Left cardiac atrium (tissue), 4 donors: ENCODE measurements around the gene TPK1. TPM values are rescaled to one million over a fixed set of nuclear protein-coding genes. Genes with fewer than 3 reads are reported as not detected.
"Not testable (repeated sequence)": the region's sequence is repeated elsewhere in the genome, so short reads cannot be mapped to it uniquely, and the experiment has no call there.

Experiments
- ATAC-seq, 2 donors: fragments of 200-7000 bp; cut with Tn5 transposase; one replicate each; pipeline ENCODE4 v1.9.1; 2020; ENCODE audit warnings: mild to moderate bottlenecking in 2 of 2, moderate library complexity in 2 of 2
- DNase-seq: peaks from one replicate; pipeline ENCODE4 v3.0.0-alpha.2; 2020
- intact Hi-C, 2 donors: fragments of 100-400 bp; cut with DNase I; formaldehyde crosslinking; loops; one replicate each; pipeline versions ENCODE4 v1.14.1 to v1.15.1; 2022 to 2023
- total RNA-seq, 2 donors: library from RNA; stranded (reverse); fragmentation: NEBNext Ultra II Directional; extraction: Animal tissue kit (Norgen Biotek cat#: 25700); gene quantifications; one replicate each; pipeline ENCODE4 v1.2.1, GENCODE V29; 2021
- donor health status: DM: no; HTN: yes; CAD: no.
- donor health status: DM: no; HTN: yes; CAD: no; lungs with severe emphysema.
- donor health status: DM: yes; HTN: yes; CAD: no.
- donor health status: Dilated cardiomyopathy.

TPK1 gene
- total RNA-seq, 2 donors from 2014 or later = 6.9 to 7.3 TPM

DNA sequence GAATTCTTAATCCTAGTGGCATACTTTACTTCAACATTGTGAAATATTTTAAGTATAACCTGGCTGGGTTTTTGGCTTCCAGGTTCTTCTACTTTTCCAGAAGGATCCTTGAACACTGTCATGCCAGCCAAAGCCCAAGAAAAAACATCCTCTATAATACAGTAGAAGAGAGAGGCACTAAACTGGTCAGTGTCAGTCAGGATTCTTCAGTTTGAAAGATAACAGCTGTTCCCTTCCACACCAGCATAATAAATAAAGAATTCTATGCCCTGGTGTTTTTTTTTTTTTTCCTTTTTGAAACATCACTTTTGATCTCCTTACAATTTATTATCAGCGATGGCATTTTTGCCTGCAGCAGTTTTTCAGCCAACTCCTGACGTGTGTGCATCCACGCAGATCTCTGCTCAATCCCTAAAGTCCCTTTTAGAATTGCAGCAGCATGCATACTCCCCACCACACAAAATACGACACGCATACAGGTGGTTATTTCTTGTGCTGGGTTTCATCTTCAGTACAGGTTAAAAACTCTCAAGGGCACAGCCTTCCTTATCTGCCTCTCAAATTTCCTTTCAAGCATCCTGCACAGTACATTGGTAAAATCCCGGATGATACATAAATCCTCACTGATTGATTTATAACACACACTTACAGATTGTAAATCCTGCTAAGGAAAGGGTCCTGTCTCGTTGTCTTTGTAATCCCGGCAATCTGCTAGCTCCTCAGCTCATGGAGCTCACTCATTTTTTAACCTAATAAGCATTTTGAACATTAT is 100.2 kb downstream of the TPK1 start:
- intact Hi-C loops = loop anchor here in 1 of 2 donors (10.0 kb wide), 1 partner anchor 89 kb away; no protein-coding TSS in a partner anchor
- DNase-seq (no peak), ATAC-seq (no peak)

- ATAC-seq (peak in 1 of 2 donors; percentile 41), DNase-seq (no peak)
- intact Hi-C loops = loop anchor here in 1 of 2 donors (10.0 kb wide), 1 partner anchor 93 kb away; no protein-coding TSS in a partner anchor
These were observed 104.0 kb downstream of the TPK1 start for GRCh38 chr7:144731661-144732351.

DNA sequence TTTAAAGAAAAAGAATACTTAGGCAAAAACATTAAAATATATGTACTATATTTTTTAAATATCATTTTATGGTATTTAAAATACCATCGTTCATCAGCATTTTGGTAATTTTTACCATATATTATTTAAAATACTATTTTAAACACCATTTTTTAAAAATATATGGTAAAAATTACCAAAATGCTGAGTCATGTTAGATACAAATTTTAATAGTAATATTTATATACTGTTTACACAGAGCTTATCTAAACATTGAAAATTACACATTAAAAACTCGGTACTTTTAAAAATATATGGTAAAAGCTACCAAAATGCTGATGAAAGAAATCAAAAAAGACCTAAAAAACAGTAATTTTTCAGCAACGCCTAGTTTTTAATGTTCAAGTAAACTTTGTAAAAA is 105.6 kb downstream of the TPK1 start:
- DNase-seq (no peak), ATAC-seq (no peak)
- intact Hi-C loops = loop anchor here in 1 of 2 donors (10.0 kb wide), 1 partner anchor 95 kb away; no protein-coding TSS in a partner anchor

DNA sequence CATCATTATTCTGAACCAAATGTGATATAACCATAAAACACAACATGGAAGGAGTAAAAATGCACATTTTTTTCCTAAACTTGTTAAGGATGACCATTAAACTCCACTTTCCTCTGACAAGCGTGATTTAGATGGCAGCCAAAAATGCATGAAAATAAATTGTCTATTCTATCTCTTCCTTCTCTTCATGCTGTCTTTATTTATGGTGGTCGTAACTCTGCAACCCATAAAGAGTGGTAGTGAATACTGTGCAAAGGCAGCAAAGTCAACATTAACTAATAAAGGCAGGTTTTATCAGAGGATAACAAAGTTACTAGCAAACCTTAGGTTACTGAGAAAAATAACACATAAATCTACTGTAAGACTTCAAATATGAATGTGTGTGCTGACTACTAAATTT is 106.6 kb downstream of the TPK1 start:
- intact Hi-C loops = no loop called here
- DNase-seq (no peak), ATAC-seq (no peak)

DNA sequence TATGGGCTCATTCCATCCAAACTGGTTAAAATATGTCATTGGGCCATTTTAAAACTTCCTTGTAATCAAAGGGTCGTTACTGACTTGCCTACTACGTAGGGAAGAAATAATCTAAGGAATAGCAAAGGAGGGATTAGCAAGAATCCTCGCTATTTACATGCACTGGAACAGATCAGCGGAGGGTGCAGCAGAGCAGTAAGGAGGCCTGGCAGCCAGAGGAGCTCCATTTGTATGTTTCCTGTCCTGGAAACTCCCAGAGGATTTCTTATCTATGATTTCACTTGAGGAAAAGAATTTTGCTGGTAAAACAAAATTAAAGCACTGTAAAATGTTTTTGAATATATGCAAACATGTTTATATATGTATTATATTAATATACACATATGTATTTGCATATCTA is 107.3 kb downstream of the TPK1 start:
- intact Hi-C loops = no loop called here
- ATAC-seq = no peak
- no peak for DNase-seq

GRCh38 chr7:144726840-144727239 is 109.0 kb downstream of the TPK1 start:
- DNase-seq, intact Hi-C loops, ATAC-seq: not testable (repeated sequence)

GRCh38 chr7:144725070-144725469 is 110.8 kb downstream of the TPK1 start:
- DNase-seq (no peak), ATAC-seq (no peak)
- intact Hi-C loops = no loop called here

DNA sequence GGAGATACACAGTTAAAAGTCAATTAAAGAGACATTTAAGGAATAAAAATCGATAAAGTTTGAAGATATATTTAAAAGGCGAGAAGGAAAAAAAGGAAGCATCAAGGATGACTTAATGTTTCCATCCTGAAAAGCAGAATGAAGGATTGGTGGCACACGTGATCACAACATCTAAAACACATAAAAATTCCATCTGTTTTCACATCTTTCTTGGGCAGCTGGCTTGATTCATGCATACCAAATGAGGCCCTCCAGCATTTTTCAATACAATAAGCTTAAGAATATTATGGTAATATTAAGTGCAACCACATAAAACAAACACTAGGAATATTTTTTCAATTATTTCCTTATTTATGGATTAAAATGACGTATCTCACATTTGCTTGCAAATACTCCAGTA is 112.6 kb downstream of the TPK1 start:
- intact Hi-C loops = no loop called here
- ATAC-seq (no peak), DNase-seq (no peak)

DNA sequence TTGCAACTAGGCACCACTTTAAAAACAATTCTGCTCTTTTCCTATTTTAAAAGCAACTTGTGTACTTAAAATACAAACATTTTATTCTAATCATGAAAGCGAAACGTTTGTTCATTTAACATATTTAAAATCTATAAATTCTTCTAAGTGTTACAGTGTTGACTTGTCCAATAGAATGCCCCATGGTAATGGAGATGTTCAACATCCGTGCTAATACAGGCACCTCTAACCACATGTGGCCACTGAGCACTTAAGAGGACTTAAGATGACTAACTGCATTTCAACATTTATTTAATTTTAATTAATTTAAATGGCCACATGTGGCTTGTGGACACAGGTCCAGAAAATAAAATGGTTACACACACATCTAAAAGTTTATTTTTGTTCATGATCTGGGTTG is 115.1 kb downstream of the TPK1 start:
- DNase-seq (no peak), ATAC-seq (no peak)
- intact Hi-C loops = no loop called here

DNA sequence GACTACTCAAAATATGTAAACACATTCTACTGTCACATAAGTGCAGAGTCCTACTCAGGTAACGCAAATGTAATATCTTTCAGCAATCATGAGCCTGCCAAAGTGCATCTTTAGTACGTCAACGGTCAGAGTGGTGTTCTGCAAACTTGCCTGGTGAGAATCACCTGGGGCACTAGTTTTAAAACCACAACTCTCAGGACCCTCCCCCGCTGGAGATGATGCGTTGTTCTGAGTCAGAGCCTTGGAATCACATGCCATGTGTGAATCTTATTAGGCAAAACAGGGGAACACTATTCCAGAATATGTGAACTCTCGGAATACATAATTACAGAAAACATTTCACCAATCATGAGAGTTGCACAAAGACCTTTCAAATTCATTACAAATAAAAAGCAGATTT is 115.7 kb downstream of the TPK1 start:
- no peak for DNase-seq
- intact Hi-C loops = no loop called here
- ATAC-seq = no peak

DNA sequence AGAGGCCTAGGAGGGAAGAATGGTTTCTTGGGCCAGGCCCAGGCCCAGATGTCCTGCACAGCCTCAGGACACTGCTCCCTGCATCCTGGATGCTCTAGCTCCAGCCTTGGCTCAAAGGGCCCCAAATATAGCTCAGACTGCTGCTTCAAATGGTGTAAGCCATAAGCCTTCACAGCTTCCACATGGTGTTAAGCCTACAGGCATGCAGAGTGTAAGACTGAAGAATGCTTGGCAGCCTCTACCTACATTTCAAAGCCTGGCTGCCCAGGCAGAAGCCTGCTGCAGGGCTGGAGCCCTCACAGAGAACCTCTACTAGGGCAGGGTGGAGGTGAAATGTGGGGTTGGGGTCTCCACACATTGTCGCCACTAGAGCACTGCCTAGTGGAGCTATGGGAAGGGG is 118.1 kb downstream of the TPK1 start:
- DNase-seq (no peak), ATAC-seq (no peak)
- intact Hi-C loops = no loop called here

- ATAC-seq (no peak), DNase-seq (no peak)
- intact Hi-C loops = no loop called here
These were observed 122.0 kb downstream of the TPK1 start for GRCh38 chr7:144713850-144714249.

- intact Hi-C loops = no loop called here
- ATAC-seq (no peak), DNase-seq (no peak)
These were observed 125.1 kb downstream of the TPK1 start for GRCh38 chr7:144710791-144711190.

GRCh38 chr7:144709066-144709465 is 126.8 kb downstream of the TPK1 start:
- intact Hi-C loops = no loop called here
- ATAC-seq (no peak), DNase-seq (no peak)

DNA sequence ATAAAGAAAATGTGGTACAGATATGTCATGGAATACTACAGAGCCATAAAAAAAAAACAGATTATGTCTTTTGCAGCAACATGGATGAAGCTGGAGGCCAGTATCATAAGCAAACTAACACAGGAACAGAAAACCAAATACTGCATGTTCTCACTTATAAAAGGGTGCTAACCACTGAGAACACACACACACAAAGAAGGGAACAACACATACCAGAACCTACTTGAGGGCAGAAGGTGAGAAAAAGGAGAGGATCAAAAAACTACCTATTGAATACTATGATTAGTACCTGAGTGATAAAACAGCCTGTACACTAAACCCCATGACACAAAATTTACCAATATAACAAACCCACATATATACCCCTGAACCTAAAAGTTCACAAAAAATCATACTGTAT is 144.6 kb downstream of the TPK1 start:
- ATAC-seq (no peak), DNase-seq (no peak)
- intact Hi-C loops = no loop called here

DNA sequence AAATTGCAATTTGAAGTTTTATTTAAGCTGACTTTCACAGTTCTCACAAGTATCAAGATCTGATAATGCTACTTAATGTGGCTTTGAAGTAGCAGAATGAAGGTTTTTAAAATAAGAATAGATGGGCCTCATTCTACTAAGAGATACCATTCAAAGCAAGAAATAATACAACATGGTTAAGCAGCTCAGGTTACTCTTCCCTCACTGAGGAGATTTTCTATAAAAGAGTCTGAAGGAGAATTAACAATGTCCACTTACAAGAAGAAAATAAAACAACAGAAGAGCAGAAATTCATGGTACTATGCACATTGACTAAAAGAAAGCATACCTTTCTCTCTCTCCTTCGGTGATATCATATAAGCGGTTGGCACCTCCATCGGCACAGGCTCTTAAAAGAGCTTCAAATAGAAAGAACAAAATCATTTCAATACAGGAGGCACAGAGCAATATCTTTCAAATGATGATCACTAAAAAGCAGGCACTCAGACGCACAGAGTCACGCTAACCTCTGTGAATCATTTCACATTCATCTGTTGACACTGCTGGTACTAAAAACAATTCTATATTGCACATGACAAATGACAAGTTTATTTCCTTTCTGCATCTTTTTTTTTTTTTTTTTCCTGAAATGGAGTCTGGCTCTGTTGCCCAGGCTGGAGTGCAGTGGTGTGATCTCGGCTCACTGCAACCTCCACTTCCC is 153.1 kb downstream of the TPK1 start:
- DNase-seq (no peak), ATAC-seq (no peak)
- intact Hi-C loops = no loop called here

DNA sequence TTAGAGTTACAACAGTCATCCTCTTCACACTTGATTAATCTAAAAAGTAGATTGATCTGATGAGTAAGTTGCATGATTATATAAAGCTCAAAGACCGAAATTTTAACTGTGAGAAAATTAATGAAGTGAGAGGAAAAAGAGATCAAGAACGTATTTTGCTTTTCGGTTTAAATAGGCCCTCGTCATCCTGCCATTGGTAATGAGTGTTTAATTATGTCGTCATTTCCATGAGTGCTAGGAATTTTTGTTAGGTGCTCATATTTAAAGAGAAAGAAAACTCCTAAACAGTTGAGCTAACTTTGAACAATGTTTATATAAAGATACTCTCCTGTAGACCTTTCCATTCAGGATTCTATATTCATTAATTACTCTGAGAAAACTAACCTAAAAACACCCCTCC is 159.4 kb downstream of the TPK1 start:
- ATAC-seq (no peak), DNase-seq (no peak)
- intact Hi-C loops = no loop called here

GRCh38 chr7:144674550-144674949 is 161.3 kb downstream of the TPK1 start:
- DNase-seq (no peak), ATAC-seq (no peak)
- intact Hi-C loops = no loop called here

DNA sequence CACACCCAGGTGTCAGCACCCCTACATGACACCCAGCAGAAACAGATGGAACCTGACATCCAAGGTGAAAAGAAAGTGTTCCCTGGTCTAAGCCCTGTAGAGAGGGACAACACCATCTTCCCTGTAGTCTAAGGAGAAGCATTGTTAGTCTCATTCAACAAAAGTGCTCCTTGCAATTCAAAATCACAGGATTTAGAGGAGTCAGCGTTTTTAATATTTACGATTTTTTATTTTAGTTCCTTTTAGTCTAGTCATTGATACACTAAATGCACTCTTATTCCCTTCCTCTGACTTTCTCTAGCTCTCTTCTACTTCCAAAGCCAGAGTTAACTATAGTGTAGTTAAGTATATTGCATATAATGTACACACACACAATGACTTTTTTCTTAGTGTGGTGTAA is 163.0 kb downstream of the TPK1 start:
- DNase-seq = no peak
- intact Hi-C loops = no loop called here
- ATAC-seq = no peak

GRCh38 chr7:144671429-144671828 is 164.4 kb downstream of the TPK1 start:
- intact Hi-C loops = no loop called here
- ATAC-seq = no peak

More at GRCh38 chr7:144671429-144671828, 164.4 kb downstream of the TPK1 start:
- no peak for DNase-seq
